Duodenal mucosa (tissue), 2 donors: ENCODE results near the gene APOL6.
"Not testable (repeated sequence)": the region's sequence is repeated elsewhere in the genome, so short reads cannot be mapped to it uniquely, and the experiment has no call there.

Source experiments
- H3K27ac ChIP-seq: one replicate; pipeline ENCODE4 v1.7.0; 2013; ENCODE audit warnings: low read depth, low read length
- H3K27me3 ChIP-seq, 2 donors: one replicate each; pipeline ENCODE4 v1.7.0; 2013; ENCODE audit warnings: low read length in 2 of 2, control low read depth in 1 of 2; ENCODE audit not compliant: insufficient read depth in 2 of 2, control insufficient read depth in 1 of 2
- H3K36me3 ChIP-seq, 2 donors: one replicate each; pipeline ENCODE4 v1.7.0; 2013; ENCODE audit warnings: low read length in 2 of 2, control low read depth in 1 of 2; ENCODE audit not compliant: insufficient read depth in 2 of 2, control insufficient read depth in 1 of 2
- H3K4me1 ChIP-seq, 2 donors: one replicate each; pipeline ENCODE4 v1.7.0; 2013; ENCODE audit warnings: low read length in 2 of 2, control low read depth in 1 of 2; ENCODE audit not compliant: insufficient read depth in 2 of 2, control insufficient read depth in 1 of 2
- H3K4me3 ChIP-seq, 2 donors: one replicate each; pipeline ENCODE4 v1.7.0; 2013; ENCODE audit warnings: low read length in 2 of 2, low read depth in 1 of 2
- H3K9ac ChIP-seq, 2 donors: one replicate each; pipeline ENCODE4 v1.7.0; 2013; ENCODE audit warnings: low read length in 2 of 2, low read depth in 1 of 2
- H3K9me3 ChIP-seq, 2 donors: one replicate each; pipeline ENCODE4 v1.7.0; 2013; ENCODE audit warnings: low read length in 2 of 2, control low read depth in 1 of 2; ENCODE audit not compliant: control insufficient read depth in 1 of 2

APOL6 gene

DNA sequence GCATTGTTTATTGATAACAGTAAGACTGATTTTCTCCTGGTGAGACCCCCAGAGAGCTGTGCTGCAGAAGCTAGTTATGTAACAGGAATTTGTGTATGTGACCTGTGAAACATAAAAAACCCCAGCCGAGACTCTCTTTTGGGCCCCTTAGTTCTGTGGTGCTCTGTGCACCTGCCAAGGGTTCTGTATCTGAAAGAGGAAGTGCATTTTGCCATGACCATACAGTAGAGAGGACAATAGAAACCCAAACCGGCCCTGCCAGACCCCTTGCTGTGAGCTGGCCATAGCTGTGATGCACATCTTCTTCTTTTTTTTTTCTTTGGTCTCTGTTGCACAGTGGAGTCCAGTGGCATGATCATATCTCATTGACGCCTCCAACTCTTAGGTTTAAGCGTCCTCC is 38.1 kb downstream of the APOL6 start:
- H3K9ac ChIP-seq: no peak overlapping the region
- H3K4me3 ChIP-seq: no peak overlapping the region
- no peak overlapping the region for H3K27ac ChIP-seq
- peaks cover 0 to 5% of the 10 kb centered on the region in 2 donors for H3K9me3 ChIP-seq
- H3K27me3 ChIP-seq: no peaks in the 10 kb centered on the region
- H3K4me1 ChIP-seq: no peaks in the 10 kb centered on the region
- no peaks in the 10 kb centered on the region for H3K36me3 ChIP-seq

GRCh38 chr22:35687461-35687860 is 39.2 kb downstream of the APOL6 start:
- no peak overlapping the region for H3K4me3 ChIP-seq
- H3K27ac ChIP-seq: no peak overlapping the region
- no peaks in the 10 kb centered on the region for H3K36me3 ChIP-seq
- no peak overlapping the region for H3K9ac ChIP-seq
- H3K9me3 ChIP-seq: no peaks in the 10 kb centered on the region
- H3K4me1 ChIP-seq: no peaks in the 10 kb centered on the region
- no peaks in the 10 kb centered on the region for H3K27me3 ChIP-seq

DNA sequence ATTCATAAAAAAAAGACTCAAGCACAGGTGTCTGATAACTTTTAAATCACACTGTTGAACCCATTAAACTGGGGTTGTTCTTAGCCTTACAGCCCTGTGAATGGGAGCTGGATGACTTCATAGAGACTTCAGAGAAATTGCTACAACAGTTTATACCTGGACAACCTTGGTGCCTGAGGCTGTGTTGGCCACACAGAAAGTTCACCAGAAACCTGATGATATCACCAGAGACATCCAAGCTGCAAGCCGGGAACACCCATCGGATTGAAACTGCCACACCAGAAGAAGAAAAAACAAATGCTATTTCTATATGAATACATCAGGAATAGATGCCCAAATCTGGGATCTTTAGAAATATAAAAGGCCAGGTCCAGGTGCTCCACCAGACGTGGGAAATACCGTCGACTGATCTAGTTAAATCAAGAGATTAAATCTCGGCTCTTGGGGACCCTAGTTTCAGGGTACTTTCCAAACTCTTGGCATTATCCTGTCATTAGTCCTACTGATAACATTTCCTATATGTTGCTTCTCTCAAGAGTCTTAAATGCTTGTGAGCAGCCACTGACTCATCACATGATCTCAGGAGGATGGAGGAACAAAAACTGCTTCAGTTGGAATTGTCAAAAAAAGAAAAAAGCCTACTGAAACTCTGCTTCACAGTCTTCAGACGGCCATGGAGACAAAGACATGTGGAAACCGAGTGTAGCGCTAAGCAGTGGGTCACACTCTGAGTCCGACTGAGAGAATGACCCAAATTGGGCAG is 40.8 kb downstream of the APOL6 start:
- Histone ChIP-seq H3K9ac (no peak overlapping the region), H3K27ac (no peak overlapping the region), H3K27me3 (no peaks in the 10 kb centered on the region), H3K9me3 (no peaks in the 10 kb centered on the region), H3K4me1 (no peaks in the 10 kb centered on the region), H3K4me3 (no peak overlapping the region), H3K36me3 (no peaks in the 10 kb centered on the region)

GRCh38 chr22:35690001-35690400 is 41.8 kb downstream of the APOL6 start:
- H3K27me3 ChIP-seq: no peaks in the 10 kb centered on the region
- H3K27ac ChIP-seq: no peak overlapping the region
- no peak overlapping the region for H3K4me3 ChIP-seq
- H3K9me3 ChIP-seq: no peaks in the 10 kb centered on the region
- no peak overlapping the region for H3K9ac ChIP-seq
- no peaks in the 10 kb centered on the region for H3K4me1 ChIP-seq
- no peaks in the 10 kb centered on the region for H3K36me3 ChIP-seq

- H3K4me1 ChIP-seq: no peaks in the 10 kb centered on the region
- H3K9me3 ChIP-seq: no peaks in the 10 kb centered on the region
- no peaks in the 10 kb centered on the region for H3K27me3 ChIP-seq
- H3K36me3 ChIP-seq: no peaks in the 10 kb centered on the region
- H3K27ac ChIP-seq: no peak overlapping the region
- H3K4me3 ChIP-seq: no peak overlapping the region
- H3K9ac ChIP-seq: no peak overlapping the region
Measured at GRCh38 chr22:35695202-35695601, 47.0 kb downstream of the APOL6 start.

GRCh38 chr22:35697142-35697541 is 48.9 kb downstream of the APOL6 start:
- no peak overlapping the region for H3K9ac ChIP-seq
- no peaks in the 10 kb centered on the region for H3K4me1 ChIP-seq
- H3K27ac ChIP-seq: no peak overlapping the region
- no peaks in the 10 kb centered on the region for H3K9me3 ChIP-seq
- no peaks in the 10 kb centered on the region for H3K36me3 ChIP-seq
- H3K27me3 ChIP-seq: no peaks in the 10 kb centered on the region
- no peak overlapping the region for H3K4me3 ChIP-seq

GRCh38 chr22:35699852-35700251 is 51.6 kb downstream of the APOL6 start:
- not testable (repeated sequence) for H3K4me3 ChIP-seq, H3K27ac ChIP-seq, H3K36me3 ChIP-seq, H3K9me3 ChIP-seq, H3K27me3 ChIP-seq, H3K9ac ChIP-seq, H3K4me1 ChIP-seq

- H3K4me1 ChIP-seq: peaks cover 6 to 14% of the 10 kb centered on the region in 2 donors
- H3K4me3 ChIP-seq: no peak overlapping the region
- no peaks in the 10 kb centered on the region for H3K36me3 ChIP-seq
- H3K9ac ChIP-seq: no peak overlapping the region
- H3K9me3 ChIP-seq: no peaks in the 10 kb centered on the region
- no peak overlapping the region for H3K27ac ChIP-seq
- no peaks in the 10 kb centered on the region for H3K27me3 ChIP-seq
Measured at GRCh38 chr22:35703861-35704584, 55.8 kb downstream of the APOL6 start.

- peaks cover 6 to 15% of the 10 kb centered on the region in 2 donors for H3K4me1 ChIP-seq
- H3K27me3 ChIP-seq: no peaks in the 10 kb centered on the region
- no peak overlapping the region for H3K27ac ChIP-seq
- H3K36me3 ChIP-seq: no peaks in the 10 kb centered on the region
- no peak overlapping the region for H3K4me3 ChIP-seq
- H3K9ac ChIP-seq: no peak overlapping the region
- no peaks in the 10 kb centered on the region for H3K9me3 ChIP-seq
Measured at GRCh38 chr22:35705141-35705540, 56.9 kb downstream of the APOL6 start.

- Histone ChIP-seq H3K36me3 (no peaks in the 10 kb centered on the region), H3K4me1 (peaks cover 6 to 15% of the 10 kb centered on the region in 2 donors), H3K27ac (no peak overlapping the region), H3K9me3 (no peaks in the 10 kb centered on the region), H3K27me3 (no peaks in the 10 kb centered on the region), H3K9ac (no peak overlapping the region), H3K4me3 (no peak overlapping the region)
Measured at GRCh38 chr22:35708453-35708852, 60.2 kb downstream of the APOL6 start.
